Activated CD8-positive, alpha-beta T cell treated with anti-CD3 and anti-CD28 coated beads for 36 hours (primary cell): ENCODE results near the gene SLC17A3. TPM values are rescaled to one million over a fixed set of nuclear protein-coding genes. Genes with fewer than 3 reads are reported as not detected.

Experiments
- ATAC-seq: fragments of 200-7000 bp; cut with Tn5 transposase; one replicate; pipeline ENCODE4 v1.10.0; 2021; ENCODE audit warnings: mild to moderate bottlenecking, moderate library complexity
- CTCF ChIA-PET: fragments of 350-600 bp; sonication (Branson Sonifier 250); formaldehyde crosslinking; loops from one replicate; lab custom pipeline; 2021; ENCODE audit warnings: antibody characterized with exemption; lab: Charles Lee
- POLR2A ChIA-PET: fragments of 350-600 bp; sonication (Branson Sonifier 250); formaldehyde crosslinking; loops from one replicate; lab custom pipeline; 2021; ENCODE audit warnings: antibody characterized with exemption; lab: Charles Lee
- DNase-seq: peaks from one replicate; pipeline ENCODE4 v3.0.0-alpha.2; 2020
- H3K27ac Mint-ChIP-seq: one replicate; pipeline ENCODE4 v1.8.0; 2021; ENCODE audit warnings: mild to moderate bottlenecking, mixed read lengths
- H3K27me3 Mint-ChIP-seq: one replicate; pipeline ENCODE4 v1.8.0; 2021; ENCODE audit warnings: mixed read lengths
- H3K36me3 Mint-ChIP-seq: one replicate; pipeline ENCODE4 v1.8.0; 2021; ENCODE audit warnings: low read depth, mixed read lengths
- H3K4me1 Mint-ChIP-seq: one replicate; pipeline ENCODE4 v1.8.0; 2021; ENCODE audit warnings: low read depth, mixed read lengths
- H3K4me3 Mint-ChIP-seq: one replicate; pipeline ENCODE4 v1.8.0; 2021; ENCODE audit warnings: mild to moderate bottlenecking, moderate library complexity, mixed read lengths
- H3K9me3 Mint-ChIP-seq: one replicate; pipeline ENCODE4 v1.8.0; 2021; ENCODE audit warnings: mixed read lengths
- CTCF ChIP-seq: fragments of 200-600 bp; IDR thresholded peaks from one replicate; pipeline ENCODE4 v1.8.0; 2022; ENCODE audit warnings: antibody characterized with exemption, mild to moderate bottlenecking
- intact Hi-C: fragments of 100-400 bp; cut with micrococcal nuclease; formaldehyde crosslinking; loops from one replicate; pipeline ENCODE4 v1.10.0; 2022
- total RNA-seq, 2 experiments: library from RNA; stranded (reverse); gene quantifications; one replicate each; pipeline ENCODE4 v1.2.3, GENCODE V29; 2021

The SLC17A3 gene
- not detected for total RNA-seq

GRCh38 chr6:25874118-25874517 lies at the start of gene SLC17A3:
TSS of gene SLC17A3 (minus strand) at chr6:25874243. CDS start at chr6:25868387, 5,856 bp downstream.
- H3K27me3 Mint-ChIP-seq: peaks cover 1% of the 10 kb centered on the region
- intact Hi-C loops: no loop called here
- POLR2A ChIA-PET: no interaction called here
- ATAC-seq (no peak), DNase-seq (no peak)
- CTCF ChIA-PET: interaction anchor here (1.0 to 2.3 kb wide), 3 partner anchors 8 to 119 kb away, joined by 3 to 13 read pairs (median 9); no protein-coding TSS in a partner anchor
- peaks cover 23% of the 10 kb centered on the region for H3K4me1 Mint-ChIP-seq
- no peaks in the 10 kb centered on the region for H3K36me3 Mint-ChIP-seq
- no peak for TF ChIP-seq CTCF
- H3K9me3 Mint-ChIP-seq: no peaks in the 10 kb centered on the region
- H3K27ac Mint-ChIP-seq: no peak within 1 kb of the TSS
- no peak within 1 kb of the TSS for H3K4me3 Mint-ChIP-seq

GRCh38 chr6:25922301-25922700 lies 48.3 kb upstream of the SLC17A3 start:
- TF ChIP-seq CTCF: no peak
- Mint-ChIP-seq H3K9me3 (no peaks in the 10 kb centered on the region), H3K36me3 (no peaks in the 10 kb centered on the region), H3K27ac (no peak overlapping the region), H3K4me1 (peaks cover 9% of the 10 kb centered on the region), H3K4me3 (no peak overlapping the region), H3K27me3 (no peaks in the 10 kb centered on the region)
- POLR2A ChIA-PET: no interaction called here
- CTCF ChIA-PET: no interaction called here
- DNase-seq: no peak
- ATAC-seq: no peak
- intact Hi-C loops: no loop called here

- no peak for TF ChIP-seq CTCF
- POLR2A ChIA-PET: no interaction called here
- DNase-seq: no peak
- no peak overlapping the region for H3K27ac Mint-ChIP-seq
- no peaks in the 10 kb centered on the region for H3K36me3 Mint-ChIP-seq
- no peak for ATAC-seq
- no peaks in the 10 kb centered on the region for H3K27me3 Mint-ChIP-seq
- intact Hi-C loops: no loop called here
- H3K4me3 Mint-ChIP-seq: no peak overlapping the region
- CTCF ChIA-PET: no interaction called here
- no peaks in the 10 kb centered on the region for H3K9me3 Mint-ChIP-seq
- H3K4me1 Mint-ChIP-seq: peaks cover 9% of the 10 kb centered on the region
Measured at GRCh38 chr6:25921525-25922203, 47.6 kb upstream of the SLC17A3 start.

- ATAC-seq (no peak), DNase-seq (no peak)
- POLR2A ChIA-PET: no interaction called here
- no peak overlapping the region for H3K4me3 Mint-ChIP-seq
- no peak overlapping the region for H3K27ac Mint-ChIP-seq
- intact Hi-C loops: no loop called here
- no peaks in the 10 kb centered on the region for H3K9me3 Mint-ChIP-seq
- no peak for TF ChIP-seq CTCF
- CTCF ChIA-PET: interaction anchor here (1.1 kb wide), 1 partner anchor 73 kb away, joined by 5 read pairs; no protein-coding TSS in a partner anchor
- no peaks in the 10 kb centered on the region for H3K27me3 Mint-ChIP-seq
- no peaks in the 10 kb centered on the region for H3K36me3 Mint-ChIP-seq
- peaks cover 9% of the 10 kb centered on the region for H3K4me1 Mint-ChIP-seq
Measured at GRCh38 chr6:25919657-25920056, 45.6 kb upstream of the SLC17A3 start.

- POLR2A ChIA-PET: no interaction called here
- Mint-ChIP-seq H3K4me1 (peaks cover 9% of the 10 kb centered on the region), H3K27ac (no peak overlapping the region), H3K9me3 (no peaks in the 10 kb centered on the region), H3K36me3 (no peaks in the 10 kb centered on the region), H3K4me3 (no peak overlapping the region), H3K27me3 (peaks cover 2% of the 10 kb centered on the region)
- CTCF ChIA-PET: no interaction called here
- ATAC-seq (peak; percentile 68), DNase-seq (peak; percentile 37)
- intact Hi-C loops: no loop called here
- TF ChIP-seq CTCF: no peak
Measured at GRCh38 chr6:25918083-25918683, 44.1 kb upstream of the SLC17A3 start.
